ENCODE results near the gene HCN2. TPM values are rescaled to one million over a fixed set of nuclear protein-coding genes. Genes with fewer than 3 reads are reported as not detected.

HCN2 gene
- total RNA-seq, 1 experiment from 2014 or later, result 9.2 TPM

- TF ChIP-seq AFF4 (CRISPR knock-in tag; IDR thresholded peaks at IDR 0.05; ENCODE audit: borderline replicate concordance) (no peak), GABPB1 (CRISPR knock-in tag; IDR thresholded peaks at IDR 0.05) (no peak), CREM (CRISPR knock-in tag; IDR thresholded peaks at IDR 0.05) (peak; percentile 33; the same call in 1 of the 2 replicates), HMGA2 (CRISPR knock-in tag; IDR thresholded peaks at IDR 0.05) (no peak), EMX1 (CRISPR knock-in tag; IDR thresholded peaks at IDR 0.05) (peak; percentile 43; the same call in 1 of the 2 replicates), NFE2L1 (CRISPR knock-in tag; IDR thresholded peaks at IDR 0.05) (no peak)
- TF ChIP-seq, protein P1, sequence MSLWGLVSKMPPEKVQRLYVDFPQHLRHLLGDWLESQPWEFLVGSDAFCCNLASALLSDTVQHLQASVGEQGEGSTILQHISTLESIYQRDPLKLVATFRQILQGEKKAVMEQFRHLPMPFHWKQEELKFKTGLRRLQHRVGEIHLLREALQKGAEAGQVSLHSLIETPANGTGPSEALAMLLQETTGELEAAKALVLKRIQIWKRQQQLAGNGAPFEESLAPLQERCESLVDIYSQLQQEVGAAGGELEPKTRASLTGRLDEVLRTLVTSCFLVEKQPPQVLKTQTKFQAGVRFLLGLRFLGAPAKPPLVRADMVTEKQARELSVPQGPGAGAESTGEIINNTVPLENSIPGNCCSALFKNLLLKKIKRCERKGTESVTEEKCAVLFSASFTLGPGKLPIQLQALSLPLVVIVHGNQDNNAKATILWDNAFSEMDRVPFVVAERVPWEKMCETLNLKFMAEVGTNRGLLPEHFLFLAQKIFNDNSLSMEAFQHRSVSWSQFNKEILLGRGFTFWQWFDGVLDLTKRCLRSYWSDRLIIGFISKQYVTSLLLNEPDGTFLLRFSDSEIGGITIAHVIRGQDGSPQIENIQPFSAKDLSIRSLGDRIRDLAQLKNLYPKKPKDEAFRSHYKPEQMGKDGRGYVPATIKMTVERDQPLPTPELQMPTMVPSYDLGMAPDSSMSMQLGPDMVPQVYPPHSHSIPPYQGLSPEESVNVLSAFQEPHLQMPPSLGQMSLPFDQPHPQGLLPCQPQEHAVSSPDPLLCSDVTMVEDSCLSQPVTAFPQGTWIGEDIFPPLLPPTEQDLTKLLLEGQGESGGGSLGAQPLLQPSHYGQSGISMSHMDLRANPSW (CRISPR knock-in tag; conservative IDR thresholded peaks at IDR 0.05; ENCODE audit: low read depth), result no peak
Measured at GRCh38 chr19:662962-663681, 73.4 kb downstream of the HCN2 start, which contains the start of gene RNF126 (continued).

DNA sequence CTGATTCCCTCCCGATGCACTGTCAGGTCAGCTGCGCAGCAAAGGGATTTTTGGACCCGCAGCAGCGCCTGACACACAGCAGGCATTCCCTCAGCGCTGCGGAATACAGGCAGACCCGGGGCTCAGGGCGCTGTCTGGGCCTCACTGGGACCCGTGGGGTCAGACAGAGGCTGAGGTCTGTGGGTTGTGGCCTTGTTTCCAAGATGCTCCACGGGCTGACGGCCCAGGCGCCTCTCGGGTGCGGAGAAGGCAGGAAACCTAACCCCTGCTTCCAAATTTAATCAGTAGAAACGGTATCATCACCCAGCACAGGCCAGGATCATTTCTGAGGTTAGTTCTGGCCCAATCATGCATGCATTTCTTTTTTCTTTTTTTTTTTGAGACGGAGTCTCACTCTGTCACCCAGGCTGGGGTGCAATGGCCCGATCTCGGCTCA is 74.0 kb downstream of the HCN2 start:
- Mint-ChIP-seq H3K4me3 (peak overlapping the region; percentile 69), H3K4me1 (peaks cover 20% of the 10 kb centered on the region), H3K27me3 (ENCODE audit: low read depth) (peaks cover 23% of the 10 kb centered on the region), H3K36me3 (no peaks in the 10 kb centered on the region), H3K27ac (peak overlapping the region; percentile 37; the same call in 1 of the 2 replicates), H3K9me3 (peaks cover 2% of the 10 kb centered on the region)
- no peak for ATAC-seq
- ChIA-PET POLR2A (interaction anchor here (1.3 kb wide), 1 partner anchor 80 kb away, joined by 3 read pairs; no protein-coding TSS in a partner anchor), CTCF (interaction anchor here (0.8 to 1.8 kb wide), 10 partner anchors 14 to 79 kb away, joined by 3 to 26 read pairs (median 5); no protein-coding TSS in a partner anchor)
- TF ChIP-seq, protein P2, sequence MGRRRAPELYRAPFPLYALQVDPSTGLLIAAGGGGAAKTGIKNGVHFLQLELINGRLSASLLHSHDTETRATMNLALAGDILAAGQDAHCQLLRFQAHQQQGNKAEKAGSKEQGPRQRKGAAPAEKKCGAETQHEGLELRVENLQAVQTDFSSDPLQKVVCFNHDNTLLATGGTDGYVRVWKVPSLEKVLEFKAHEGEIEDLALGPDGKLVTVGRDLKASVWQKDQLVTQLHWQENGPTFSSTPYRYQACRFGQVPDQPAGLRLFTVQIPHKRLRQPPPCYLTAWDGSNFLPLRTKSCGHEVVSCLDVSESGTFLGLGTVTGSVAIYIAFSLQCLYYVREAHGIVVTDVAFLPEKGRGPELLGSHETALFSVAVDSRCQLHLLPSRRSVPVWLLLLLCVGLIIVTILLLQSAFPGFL (CRISPR knock-in tag; IDR thresholded peaks at IDR 0.05; ENCODE audit: borderline replicate concordance), result no peak
- TF ChIP-seq ELF4 (CRISPR knock-in tag; IDR thresholded peaks at IDR 0.05; ENCODE audit: low read depth) (no peak), SP1 (CRISPR knock-in tag; conservative IDR thresholded peaks at IDR 0.05) (no peak)
- TF ChIP-seq, protein P3, sequence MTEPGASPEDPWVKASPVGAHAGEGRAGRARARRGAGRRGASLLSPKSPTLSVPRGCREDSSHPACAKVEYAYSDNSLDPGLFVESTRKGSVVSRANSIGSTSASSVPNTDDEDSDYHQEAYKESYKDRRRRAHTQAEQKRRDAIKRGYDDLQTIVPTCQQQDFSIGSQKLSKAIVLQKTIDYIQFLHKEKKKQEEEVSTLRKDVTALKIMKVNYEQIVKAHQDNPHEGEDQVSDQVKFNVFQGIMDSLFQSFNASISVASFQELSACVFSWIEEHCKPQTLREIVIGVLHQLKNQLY (CRISPR knock-in tag; IDR thresholded peaks at IDR 0.05), result no peak
- no peak for DNase-seq (ENCODE audit: low spot score)

DNA sequence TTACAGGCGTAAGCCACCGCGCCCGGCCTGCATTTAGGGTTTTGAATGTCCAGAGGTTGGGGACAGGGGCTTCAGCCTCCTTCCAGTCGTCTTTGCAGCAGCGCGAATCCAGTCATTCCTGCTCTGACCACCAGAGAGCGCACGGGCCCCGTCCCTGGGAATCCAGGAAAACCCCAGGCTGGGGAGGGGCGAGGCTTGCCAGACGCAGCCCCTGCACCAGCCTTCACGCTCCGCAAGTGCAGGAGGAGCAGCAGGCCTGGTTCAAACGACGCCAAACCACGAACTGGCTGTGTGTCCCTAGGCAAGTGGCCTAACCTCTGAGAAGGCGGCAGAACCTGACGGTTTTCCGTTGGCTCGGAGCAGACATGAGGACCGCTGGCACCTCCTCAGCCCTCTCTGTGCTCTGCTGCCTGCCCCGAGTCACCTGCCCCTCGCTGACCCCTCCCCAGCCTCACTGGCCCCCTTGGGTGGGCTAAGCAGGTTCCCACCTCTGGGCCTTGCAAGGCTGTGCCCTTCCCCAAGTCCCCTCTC is 75.3 kb downstream of the HCN2 start:
- Mint-ChIP-seq H3K4me3 (peak overlapping the region; percentile 36), H3K36me3 (no peaks in the 10 kb centered on the region), H3K27me3 (ENCODE audit: low read depth) (peaks cover 29% of the 10 kb centered on the region), H3K4me1 (peaks cover 20% of the 10 kb centered on the region), H3K27ac (no peak overlapping the region), H3K9me3 (peaks cover 9% of the 10 kb centered on the region)
- POLR2A ChIA-PET, result no interaction called here
- ATAC-seq (peak; percentile 62), DNase-seq (ENCODE audit: low spot score) (peak; percentile 97)
- CTCF ChIA-PET, result interaction anchor here (0.6 to 0.8 kb wide), 4 partner anchors 10 to 195 kb away, joined by 3 to 6 read pairs (median 4); partner anchors contain the start of gene CFD
- TF ChIP-seq E2F5 (CRISPR knock-in tag; IDR thresholded peaks at IDR 0.05) (0 out of 2 replicates have a peak, but pooled peaks have one; percentile 29), GABPB1 (CRISPR knock-in tag; IDR thresholded peaks at IDR 0.05) (peak; percentile 53; the same call in 1 of the 2 replicates), TEAD1 (CRISPR knock-in tag; IDR thresholded peaks at IDR 0.05) (peak; percentile 66; the same call in 1 of the 2 replicates), FOXP1 (CRISPR knock-in tag; IDR thresholded peaks at IDR 0.05; ENCODE audit: borderline replicate concordance) (peak; percentile 62; the same call in 1 of the 2 replicates)
- TF ChIP-seq, protein P4, sequence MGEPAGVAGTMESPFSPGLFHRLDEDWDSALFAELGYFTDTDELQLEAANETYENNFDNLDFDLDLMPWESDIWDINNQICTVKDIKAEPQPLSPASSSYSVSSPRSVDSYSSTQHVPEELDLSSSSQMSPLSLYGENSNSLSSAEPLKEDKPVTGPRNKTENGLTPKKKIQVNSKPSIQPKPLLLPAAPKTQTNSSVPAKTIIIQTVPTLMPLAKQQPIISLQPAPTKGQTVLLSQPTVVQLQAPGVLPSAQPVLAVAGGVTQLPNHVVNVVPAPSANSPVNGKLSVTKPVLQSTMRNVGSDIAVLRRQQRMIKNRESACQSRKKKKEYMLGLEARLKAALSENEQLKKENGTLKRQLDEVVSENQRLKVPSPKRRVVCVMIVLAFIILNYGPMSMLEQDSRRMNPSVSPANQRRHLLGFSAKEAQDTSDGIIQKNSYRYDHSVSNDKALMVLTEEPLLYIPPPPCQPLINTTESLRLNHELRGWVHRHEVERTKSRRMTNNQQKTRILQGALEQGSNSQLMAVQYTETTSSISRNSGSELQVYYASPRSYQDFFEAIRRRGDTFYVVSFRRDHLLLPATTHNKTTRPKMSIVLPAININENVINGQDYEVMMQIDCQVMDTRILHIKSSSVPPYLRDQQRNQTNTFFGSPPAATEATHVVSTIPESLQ (CRISPR knock-in tag; IDR thresholded peaks at IDR 0.05), result no peak
- TF ChIP-seq, protein P5, sequence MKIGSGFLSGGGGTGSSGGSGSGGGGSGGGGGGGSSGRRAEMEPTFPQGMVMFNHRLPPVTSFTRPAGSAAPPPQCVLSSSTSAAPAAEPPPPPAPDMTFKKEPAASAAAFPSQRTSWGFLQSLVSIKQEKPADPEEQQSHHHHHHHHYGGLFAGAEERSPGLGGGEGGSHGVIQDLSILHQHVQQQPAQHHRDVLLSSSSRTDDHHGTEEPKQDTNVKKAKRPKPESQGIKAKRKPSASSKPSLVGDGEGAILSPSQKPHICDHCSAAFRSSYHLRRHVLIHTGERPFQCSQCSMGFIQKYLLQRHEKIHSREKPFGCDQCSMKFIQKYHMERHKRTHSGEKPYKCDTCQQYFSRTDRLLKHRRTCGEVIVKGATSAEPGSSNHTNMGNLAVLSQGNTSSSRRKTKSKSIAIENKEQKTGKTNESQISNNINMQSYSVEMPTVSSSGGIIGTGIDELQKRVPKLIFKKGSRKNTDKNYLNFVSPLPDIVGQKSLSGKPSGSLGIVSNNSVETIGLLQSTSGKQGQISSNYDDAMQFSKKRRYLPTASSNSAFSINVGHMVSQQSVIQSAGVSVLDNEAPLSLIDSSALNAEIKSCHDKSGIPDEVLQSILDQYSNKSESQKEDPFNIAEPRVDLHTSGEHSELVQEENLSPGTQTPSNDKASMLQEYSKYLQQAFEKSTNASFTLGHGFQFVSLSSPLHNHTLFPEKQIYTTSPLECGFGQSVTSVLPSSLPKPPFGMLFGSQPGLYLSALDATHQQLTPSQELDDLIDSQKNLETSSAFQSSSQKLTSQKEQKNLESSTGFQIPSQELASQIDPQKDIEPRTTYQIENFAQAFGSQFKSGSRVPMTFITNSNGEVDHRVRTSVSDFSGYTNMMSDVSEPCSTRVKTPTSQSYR (CRISPR knock-in tag; IDR thresholded peaks at IDR 0.05), result no peak

Data from WTC11 (cell line).